ENCODE measurements around the gene P2RY12.
A peak's percentile ranks its signal among the peaks of the same experiment; 100 is the strongest.

P2RY12 gene

GRCh38 chr3:151307131-151307530 is 77.4 kb downstream of the P2RY12 start:
- no peak for DNase-seq (ENCODE audit: low spot score)

- no peak for DNase-seq (ENCODE audit: low spot score)
Measured at GRCh38 chr3:151306168-151306810, 78.3 kb downstream of the P2RY12 start.

DNA sequence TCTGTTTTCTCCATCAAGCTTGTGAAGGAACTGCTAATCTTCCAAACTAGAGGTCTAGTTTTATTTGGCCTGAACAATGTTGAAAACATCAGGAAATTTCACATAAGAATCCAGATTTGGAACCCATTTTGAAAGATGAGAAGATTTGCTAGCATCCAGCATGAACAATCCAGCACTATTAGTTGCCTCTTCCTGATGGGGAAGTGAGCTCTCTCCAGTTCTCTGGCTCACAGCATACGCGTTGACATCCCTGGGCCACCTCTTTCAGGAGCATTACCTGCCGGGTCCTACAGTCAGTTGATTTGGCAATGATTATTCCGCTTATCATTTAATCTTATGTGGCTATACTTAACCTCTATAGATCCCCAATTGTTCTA is 78.8 kb downstream of the P2RY12 start:
- no peak for DNase-seq (ENCODE audit: low spot score)

- DNase-seq (ENCODE audit: low spot score) = peak; percentile 40
Measured at GRCh38 chr3:151305060-151305774, 79.3 kb downstream of the P2RY12 start.

- DNase-seq (ENCODE audit: low spot score) = no peak
Measured at GRCh38 chr3:151303751-151304150, 80.8 kb downstream of the P2RY12 start.

DNA sequence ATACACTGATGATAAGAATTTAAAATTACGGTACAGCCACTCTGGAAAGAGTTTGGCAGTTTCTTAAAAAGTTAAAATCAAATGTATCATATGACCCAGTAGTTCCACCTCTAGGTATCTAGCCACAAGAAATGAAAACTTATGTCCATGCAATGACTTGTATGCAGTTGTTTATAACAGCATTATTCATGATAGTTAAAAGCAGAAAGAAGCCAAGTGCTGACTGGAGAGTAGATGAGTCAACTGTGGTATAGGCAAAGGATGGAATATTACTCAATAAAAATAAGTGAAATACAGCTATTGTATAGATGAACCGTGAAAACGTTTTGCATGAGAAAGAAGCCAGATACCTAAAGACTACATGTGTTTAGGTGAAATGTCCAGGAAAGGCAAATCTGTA is 82.8 kb downstream of the P2RY12 start:
- DNase-seq (ENCODE audit: low spot score) = no peak

DNA sequence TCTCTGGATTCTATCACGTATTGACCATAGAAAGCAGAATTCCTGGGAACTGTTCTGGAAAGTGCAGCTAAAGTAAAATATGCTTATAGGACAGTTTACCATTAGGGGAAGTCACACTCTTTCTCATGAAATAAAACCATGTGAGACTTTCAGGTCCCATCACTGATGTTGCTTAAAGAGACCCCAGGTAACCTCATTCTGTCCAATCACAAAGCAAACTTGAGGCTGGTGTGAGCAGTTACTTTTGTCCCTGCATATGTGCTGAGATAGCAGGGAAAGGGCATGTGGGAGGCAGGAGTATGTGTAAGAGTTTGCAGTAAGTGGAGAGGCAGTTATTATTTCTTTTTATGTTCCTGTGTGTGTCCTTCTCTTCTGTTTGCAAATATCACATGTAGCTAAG is 84.0 kb downstream of the P2RY12 start:
- DNase-seq (ENCODE audit: low spot score) = no peak

DNA sequence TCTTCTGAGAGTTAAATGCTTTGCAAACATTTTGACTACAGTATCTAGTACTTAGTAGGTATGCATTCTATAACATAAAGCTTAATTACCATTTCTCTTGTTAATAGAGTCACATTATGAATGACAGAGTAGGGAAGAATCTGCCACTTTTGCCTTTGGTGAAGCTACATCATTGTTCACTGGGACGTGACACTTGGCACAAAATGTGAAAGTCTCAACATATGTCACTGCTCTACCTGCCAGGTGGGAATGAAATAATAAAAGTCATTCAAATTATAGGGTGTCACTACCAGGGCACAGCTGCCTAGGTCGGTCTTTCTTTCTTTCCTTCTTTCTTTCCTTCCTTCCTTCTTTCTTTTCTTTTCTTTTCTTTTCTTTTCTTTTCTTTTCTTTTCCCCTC is 85.5 kb downstream of the P2RY12 start:
- DNase-seq (ENCODE audit: low spot score) = no peak

GRCh38 chr3:151297429-151297828 is 87.1 kb downstream of the P2RY12 start:
- DNase-seq (ENCODE audit: low spot score) = no peak

DNA sequence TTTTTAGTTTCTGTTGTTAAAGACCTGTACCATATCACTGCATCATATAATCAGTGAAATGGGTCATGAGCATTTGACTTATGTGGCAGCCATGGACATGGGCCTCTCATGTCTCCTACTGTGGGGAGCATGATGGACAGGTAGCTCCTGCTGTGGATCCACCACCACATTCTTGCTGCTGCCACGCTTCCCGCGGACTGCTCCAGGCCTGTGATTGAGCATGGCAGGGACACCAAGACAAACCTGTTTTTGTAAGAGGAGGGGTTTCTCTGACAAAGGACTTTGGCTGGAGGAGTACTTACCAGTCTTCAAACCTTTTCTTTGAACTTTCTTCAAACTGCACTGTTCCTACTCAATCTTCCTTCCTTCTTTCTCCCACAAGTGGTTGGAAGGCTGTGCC is 88.3 kb downstream of the P2RY12 start:
- no peak for DNase-seq (ENCODE audit: low spot score)

- no peak for DNase-seq (ENCODE audit: low spot score)
Measured at GRCh38 chr3:151293127-151293526, 91.4 kb downstream of the P2RY12 start.

DNA sequence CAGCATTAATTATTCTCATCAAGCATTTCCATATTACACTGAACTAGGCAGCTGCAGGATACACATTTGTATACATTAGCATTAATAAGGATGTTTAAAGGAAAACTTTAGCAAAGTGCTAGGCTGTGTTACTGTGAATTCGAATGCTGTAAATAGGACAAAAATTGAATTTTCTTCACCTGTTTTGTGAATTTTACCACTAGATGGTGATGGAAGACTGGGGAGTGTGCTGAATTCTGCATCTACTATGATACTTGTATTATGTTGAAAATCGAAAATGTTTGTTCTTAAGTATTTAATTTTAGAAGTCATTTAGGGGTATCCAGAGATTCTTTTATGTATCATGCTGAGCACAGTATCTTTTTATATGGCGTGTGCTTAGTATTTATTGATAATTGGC is 93.9 kb downstream of the P2RY12 start:
- no peak for DNase-seq (ENCODE audit: low spot score)

GRCh38 chr3:151289445-151289844 is 95.1 kb downstream of the P2RY12 start:
- no peak for DNase-seq (ENCODE audit: low spot score)
